Measurements from ENCODE around the gene WDFY4.

DNA sequence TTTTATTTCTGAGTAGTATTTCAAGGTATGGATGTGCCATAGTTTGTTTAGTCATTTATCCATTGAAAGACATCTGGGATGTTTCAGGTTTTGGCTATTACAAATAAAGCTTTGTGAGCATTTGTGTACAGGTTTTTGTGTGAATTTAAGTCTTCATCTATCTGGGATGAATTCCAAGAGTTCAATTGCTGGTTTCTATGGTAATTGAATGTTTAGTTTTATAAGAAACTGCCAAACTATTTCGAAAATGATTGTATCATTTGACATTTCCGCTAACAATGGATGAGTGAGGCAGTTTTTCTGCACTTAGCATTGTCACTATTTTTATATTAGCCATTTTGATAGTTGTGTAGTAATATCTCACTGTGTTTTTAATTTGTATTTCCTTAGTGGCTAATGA is 99.4 kb downstream of the WDFY4 start:
- TF ChIP-seq EP300 (conservative IDR thresholded peaks at IDR 0.05; ENCODE audit: poor library complexity, severe bottlenecking) = no peak
- TF ChIP-seq EZH2 (IDR thresholded peaks at IDR 0.05; ENCODE audit: borderline replicate concordance, insufficient read depth, low read length, poor library complexity, severe bottlenecking) = no peak
- TF ChIP-seq, protein P1, sequence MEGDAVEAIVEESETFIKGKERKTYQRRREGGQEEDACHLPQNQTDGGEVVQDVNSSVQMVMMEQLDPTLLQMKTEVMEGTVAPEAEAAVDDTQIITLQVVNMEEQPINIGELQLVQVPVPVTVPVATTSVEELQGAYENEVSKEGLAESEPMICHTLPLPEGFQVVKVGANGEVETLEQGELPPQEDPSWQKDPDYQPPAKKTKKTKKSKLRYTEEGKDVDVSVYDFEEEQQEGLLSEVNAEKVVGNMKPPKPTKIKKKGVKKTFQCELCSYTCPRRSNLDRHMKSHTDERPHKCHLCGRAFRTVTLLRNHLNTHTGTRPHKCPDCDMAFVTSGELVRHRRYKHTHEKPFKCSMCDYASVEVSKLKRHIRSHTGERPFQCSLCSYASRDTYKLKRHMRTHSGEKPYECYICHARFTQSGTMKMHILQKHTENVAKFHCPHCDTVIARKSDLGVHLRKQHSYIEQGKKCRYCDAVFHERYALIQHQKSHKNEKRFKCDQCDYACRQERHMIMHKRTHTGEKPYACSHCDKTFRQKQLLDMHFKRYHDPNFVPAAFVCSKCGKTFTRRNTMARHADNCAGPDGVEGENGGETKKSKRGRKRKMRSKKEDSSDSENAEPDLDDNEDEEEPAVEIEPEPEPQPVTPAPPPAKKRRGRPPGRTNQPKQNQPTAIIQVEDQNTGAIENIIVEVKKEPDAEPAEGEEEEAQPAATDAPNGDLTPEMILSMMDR (IDR thresholded peaks at IDR 0.05; ENCODE audit: poor library complexity, severe bottlenecking) = no peak
- no peak for TF ChIP-seq SMC3 (conservative IDR thresholded peaks at IDR 0.05; ENCODE audit: poor library complexity)
